DMS53 treated with DMSO at 0.1 percent for 48 hours (cell line): Measurements from ENCODE around the gene REG3A.

Experiments used
- DNase-seq: peaks from one replicate; lab custom pipeline; 2025; ENCODE audit not compliant: unreplicated experiment; lab: John Stamatoyannopoulos, UW

REG3A gene

GRCh38 chr2:79159653-79160052 is at the start of gene REG3A:
REG3A (minus strand) TSS chr2:79159753; CDS start chr2:79159405, 348 bp downstream.
- DNase-seq = no peak

DNA sequence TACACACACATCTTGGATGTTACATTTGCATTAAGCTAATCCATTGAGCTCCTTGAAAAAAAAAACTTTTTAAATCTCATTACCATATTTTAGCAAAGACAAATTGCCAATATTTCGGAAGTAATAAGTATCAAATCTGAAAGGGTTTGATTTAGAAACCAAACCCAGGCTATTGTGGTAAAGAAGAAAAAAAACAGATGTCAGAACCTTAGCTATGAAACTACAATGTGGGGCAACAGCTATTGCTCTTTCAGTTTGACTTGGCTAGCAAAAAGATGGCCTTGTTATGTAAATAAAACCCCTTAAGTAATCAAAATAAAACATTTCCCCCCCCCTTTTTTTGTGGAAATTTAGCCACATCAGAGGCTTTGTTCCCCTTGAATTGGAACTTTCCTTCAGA is 41.2 kb upstream of the REG3A start:
- DNase-seq = no peak

DNA sequence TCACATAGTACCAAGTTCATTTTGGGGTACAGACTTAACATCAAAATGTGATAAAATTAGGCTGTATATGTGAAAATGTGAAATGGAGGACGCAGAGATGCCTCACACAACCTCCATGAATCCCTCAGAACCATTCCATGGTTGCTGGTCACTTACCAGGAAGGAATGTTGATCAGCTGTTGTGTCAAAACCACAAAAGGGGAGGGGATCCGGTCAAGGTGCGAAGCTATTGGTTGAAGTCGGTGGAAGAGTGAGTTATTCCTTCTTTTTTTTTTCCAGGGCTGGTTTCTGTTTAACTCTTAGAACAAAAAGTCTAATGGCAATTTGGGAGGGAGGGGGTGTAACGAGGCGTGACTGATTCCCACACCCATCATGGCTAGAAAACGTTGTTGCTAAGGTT is 32.3 kb upstream of the REG3A start:
- DNase-seq = no peak

DNA sequence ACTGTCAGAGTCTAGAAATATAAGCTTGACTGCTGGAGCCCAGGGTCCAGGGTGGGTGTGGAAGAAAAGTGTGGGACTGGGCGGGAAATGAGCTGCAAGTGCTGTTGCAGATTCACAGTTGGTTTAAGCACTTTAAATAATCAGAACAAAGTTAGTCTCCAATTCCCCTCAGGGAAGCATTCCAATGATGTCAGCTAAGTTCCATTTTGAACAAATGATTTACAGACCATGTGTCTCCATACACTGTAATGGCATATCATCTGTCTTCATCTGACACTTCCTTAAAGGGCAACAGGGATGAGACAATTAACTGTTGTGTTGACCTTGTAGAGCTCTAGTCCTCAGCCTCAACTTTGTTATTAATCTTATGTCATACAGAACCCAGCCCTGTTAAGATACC is 31.5 kb upstream of the REG3A start:
- DNase-seq = no peak

DNA sequence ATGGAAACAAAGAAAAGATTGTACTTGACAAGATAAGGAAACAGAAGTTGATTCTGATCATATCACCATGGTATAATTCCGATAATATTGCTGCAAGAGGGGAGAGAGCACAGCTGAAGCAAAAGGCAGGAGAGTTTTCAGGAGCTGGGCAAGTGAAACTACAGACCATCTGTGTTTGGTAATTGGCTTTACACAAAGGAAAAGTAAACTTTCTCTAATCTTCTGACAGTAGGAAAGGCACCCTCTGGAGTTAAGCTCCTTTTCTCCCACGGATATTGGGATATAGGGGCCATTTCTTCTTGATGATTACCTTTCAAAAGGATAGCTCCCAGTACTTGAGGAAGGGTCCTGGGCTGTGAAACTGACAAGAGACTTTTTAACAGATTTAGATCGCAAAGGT is 29.9 kb upstream of the REG3A start:
- no peak for DNase-seq

DNA sequence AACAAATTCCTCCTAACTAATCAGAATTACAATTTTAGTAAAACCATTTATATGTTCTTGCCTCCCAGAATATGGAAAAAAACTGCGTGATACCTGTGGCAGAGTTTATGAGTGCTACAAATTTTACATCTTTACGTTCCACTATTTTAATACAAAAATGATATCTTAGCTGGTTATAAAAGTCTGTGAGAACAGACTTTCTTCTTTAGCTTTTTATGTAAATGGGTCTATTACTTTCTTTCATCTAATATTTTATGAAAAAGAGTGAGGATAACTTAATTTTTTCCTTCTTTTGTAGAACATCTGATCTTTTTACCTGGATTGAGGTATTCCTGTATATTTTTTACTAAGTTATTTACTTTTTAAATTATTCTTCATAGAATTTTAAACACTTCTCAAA is 22.1 kb upstream of the REG3A start:
- no peak for DNase-seq

GRCh38 chr2:79180092-79180491 is 20.5 kb upstream of the REG3A start:
- DNase-seq = no peak

GRCh38 chr2:79179036-79179435 is 19.5 kb upstream of the REG3A start:
- no peak for DNase-seq

DNA sequence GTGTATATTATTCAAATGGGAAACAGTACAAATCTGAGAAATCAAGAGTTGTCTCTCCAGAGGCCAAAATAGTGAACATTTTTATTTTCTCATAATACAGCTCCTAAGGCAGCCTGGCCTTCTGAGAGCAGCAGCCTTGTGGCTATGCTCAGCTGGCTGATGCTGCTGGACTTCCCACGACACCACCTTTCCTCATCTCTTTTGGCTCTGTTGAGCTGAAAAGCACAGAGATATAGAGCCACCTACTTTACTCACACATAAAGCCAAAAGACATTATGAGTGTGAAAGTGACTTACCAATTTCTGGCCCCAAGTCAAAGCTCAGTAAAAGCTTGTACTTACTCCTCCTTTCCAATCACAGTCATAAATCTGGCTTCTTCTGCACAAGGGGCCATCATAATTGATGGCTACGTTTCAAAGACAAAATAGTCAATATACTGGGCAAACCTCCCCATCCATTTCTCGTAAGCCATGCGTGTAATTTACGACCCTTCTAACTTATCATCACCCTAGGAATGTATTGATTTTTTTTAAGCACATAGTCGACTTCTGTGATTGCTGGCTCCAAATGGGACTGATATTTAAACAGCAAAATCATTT is 18.6 kb upstream of the REG3A start:
- no peak for DNase-seq

GRCh38 chr2:79171348-79171958 is 11.9 kb upstream of the REG3A start:
- DNase-seq = no peak

GRCh38 chr2:79162801-79163200 is 3.2 kb upstream of the REG3A start:
- no peak for DNase-seq

DNA sequence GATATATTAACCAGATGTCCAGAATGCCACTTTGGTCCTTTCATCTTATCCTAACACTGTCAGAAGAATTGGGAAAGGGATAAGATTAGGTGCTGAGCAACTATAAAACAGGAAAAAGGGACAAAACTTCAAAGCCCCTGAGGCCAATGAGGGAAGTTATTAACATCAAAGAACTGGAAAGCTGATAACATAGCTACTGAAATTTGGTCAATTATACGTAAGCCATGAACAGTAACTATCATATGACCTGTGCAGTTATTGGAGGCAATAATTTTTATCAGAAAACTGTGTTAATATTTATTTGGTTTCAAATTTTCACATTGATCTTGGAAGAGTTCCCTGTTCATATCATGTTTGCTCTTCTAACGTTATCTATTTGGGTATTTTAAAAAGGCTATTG is 2.6 kb upstream of the REG3A start:
- no peak for DNase-seq

GRCh38 chr2:79159030-79159429 is 523 bp downstream of the REG3A start:
- DNase-seq = no peak

DNA sequence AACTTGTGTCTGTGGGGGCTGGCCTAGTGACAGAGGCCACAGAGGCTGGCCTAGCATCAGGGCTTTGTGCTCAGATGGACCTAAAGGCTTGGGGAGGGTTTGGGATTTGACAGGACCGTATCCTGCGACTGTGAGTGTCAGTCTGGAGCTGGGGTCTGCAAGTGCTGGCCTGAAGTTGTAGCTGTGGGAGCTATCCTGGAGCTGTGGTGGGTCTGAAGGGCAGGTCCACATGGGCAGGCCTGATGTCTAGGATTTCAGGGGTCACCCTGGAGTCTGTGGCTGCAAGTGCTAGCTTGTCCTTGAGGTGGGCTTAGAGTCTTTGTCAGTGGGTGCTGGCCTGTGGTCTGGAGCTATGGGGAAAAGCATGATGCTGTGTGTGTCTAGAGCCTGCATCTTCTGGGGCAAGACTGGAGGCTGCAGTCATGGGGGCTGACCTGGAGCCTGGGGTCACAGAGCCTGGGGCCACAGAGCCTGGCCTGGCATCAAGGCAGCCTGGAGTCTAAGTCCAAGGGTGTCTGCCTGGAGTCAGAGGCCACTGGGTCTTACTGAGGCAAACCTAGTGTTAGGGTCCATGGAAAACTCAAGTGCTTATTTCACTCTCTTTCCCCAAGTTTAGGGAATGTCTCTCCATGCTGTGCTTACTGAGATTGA is 3.6 kb downstream of the REG3A start:
- DNase-seq = no peak

- no peak for DNase-seq
Measured at GRCh38 chr2:79139423-79139822, 20.1 kb downstream of the REG3A start.

DNA sequence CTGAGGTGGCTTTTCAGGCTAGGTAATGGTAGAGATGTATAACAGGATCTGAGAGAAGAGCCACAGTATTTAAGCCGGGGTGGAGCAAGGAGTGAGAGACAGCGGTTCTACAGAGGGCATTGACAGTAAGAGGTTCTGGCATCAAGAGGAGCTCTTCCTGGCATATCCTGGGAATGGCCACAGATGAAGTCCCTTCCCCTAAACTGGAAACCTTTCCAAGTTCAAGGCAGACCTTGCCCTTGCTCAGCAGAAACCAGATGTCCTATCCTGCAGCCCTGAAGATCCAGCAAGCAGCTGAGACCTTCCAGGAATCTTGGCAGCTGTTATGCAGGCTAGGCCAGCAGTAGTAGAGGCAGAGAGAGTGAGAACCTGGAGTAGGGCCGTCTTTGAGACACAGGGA is 21.2 kb downstream of the REG3A start:
- no peak for DNase-seq

- DNase-seq = no peak
Measured at GRCh38 chr2:79131687-79132086, 27.9 kb downstream of the REG3A start.

- no peak for DNase-seq
Measured at GRCh38 chr2:79129804-79130203, 29.7 kb downstream of the REG3A start.

DNA sequence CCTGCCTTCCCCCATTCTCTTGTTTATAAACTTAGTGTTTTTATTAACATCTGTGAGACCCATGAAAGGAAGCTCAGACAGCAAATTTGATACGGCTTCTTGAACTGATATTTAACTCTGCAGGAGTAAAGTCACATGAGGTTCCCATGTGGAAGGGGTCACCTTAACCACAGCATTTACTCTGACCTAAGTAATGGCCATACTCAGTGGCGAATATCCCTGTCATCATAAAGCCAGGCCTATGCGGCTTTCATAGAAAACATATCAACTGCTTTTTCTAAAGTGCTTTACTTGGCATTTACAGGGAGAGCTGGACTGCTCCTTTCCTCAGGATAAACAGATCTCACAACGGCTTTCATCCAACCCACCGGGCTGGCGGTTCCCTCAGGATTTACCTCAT is 30.3 kb downstream of the REG3A start:
- DNase-seq = no peak

DNA sequence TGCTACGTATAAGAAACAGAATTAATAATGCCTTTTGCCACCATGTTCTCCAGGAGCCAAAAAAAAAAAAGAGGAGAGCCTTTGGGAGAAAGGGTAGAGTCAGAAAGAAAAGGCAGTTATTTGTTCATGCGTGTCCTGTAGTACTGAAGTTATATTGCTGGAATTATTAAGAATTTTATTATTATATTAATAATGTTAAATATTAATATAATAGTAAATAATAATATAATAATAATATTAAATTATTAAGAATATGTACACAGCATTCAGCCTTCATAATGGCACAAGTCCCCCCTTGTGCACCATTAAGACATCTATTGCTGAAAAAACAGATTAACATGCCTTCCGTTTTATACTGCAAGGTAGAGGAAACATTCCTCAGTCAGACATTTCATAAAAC is 31.1 kb downstream of the REG3A start:
- DNase-seq = no peak

- DNase-seq = no peak
Measured at GRCh38 chr2:79125721-79125985, 33.9 kb downstream of the REG3A start.

DNA sequence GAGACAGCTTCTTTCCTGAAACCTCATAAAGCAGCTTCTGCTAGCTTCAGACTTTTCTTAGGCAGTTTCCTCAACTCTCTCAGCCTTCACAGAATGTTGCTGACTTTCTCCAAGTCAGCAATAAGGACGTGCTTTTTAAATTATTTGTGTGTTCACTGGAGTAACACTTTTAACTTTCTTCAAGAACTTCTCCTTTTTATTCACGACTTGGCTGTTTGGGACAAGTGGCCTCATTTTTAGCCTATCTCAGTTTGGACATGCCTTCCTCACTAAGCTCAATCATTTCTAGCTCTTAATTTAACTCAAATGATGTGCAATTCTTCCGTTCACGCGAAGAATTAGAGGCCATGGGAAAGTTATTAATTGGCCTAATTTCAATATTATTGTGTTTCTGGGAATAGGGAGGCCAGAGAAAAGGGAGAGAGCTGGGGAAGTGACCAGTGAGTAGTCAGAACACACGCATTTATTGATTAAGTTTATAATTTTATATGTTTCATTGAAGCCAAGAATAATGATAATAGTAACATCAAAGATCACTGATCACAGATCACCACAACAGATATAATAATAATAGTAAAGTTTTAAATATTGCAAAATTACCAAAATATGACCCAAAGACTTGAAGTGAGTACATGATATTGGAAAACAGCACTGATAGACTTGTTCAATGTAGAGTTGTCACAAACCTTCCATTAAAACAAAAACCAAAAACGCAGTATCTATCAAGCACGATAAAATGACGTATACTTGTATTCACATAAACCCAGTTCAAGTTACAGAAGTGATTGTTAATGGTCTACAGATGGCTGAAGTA is 34.4 kb downstream of the REG3A start:
- DNase-seq = no peak
